Dedifferentiated amniotic fluid mesenchymal stem cell (primary cell): ENCODE measurements around the gene ISY1.
A peak's percentile ranks its signal among the peaks of the same experiment; 100 is the strongest.
"Not testable (repeated sequence)": the region's sequence is repeated elsewhere in the genome, so short reads cannot be mapped to it uniquely, and the experiment has no call there.

Experiments used
- DNase-seq: peaks from one replicate; pipeline ENCODE4 v3.0.0-alpha.2; 2016; ENCODE audit errors: extremely low spot score

Gene ISY1

DNA sequence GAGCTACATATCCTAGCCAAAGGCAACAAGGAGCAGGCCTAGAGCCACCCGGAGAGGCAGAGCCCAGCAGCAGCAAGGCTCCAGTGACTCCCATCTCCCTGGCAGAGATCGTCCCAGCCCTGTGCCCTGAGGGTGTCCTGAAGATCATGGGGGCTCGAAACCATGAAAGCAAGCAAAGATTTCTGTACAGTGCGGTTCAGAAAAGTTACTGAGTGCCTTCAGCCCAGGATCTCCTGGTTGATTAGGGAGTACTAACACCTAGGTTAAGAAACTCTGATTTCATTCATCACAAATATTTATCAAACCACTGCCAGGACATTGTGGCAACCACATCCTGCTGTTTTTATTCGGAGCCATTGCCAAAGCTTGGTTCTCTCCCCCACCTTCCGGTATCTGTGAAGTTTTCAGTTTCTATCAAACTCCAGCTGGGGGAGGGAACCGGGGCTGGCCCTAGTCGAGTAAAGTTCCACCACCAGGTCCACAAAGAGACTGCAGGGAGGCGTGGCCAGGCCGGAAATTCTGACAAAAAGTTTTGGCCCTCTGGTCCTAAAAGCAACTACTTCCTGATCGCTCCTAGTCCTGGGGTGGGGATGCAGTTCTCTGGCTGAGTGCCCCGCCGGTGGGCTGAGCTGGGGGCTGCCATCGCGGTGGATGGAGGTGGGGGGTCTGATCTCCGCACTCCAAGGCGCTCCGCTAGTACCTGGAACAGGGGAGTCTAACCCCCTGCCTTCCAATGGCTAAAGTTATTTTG is 40.4 kb downstream of the ISY1 start:
- peak; percentile 84 for DNase-seq

DNA sequence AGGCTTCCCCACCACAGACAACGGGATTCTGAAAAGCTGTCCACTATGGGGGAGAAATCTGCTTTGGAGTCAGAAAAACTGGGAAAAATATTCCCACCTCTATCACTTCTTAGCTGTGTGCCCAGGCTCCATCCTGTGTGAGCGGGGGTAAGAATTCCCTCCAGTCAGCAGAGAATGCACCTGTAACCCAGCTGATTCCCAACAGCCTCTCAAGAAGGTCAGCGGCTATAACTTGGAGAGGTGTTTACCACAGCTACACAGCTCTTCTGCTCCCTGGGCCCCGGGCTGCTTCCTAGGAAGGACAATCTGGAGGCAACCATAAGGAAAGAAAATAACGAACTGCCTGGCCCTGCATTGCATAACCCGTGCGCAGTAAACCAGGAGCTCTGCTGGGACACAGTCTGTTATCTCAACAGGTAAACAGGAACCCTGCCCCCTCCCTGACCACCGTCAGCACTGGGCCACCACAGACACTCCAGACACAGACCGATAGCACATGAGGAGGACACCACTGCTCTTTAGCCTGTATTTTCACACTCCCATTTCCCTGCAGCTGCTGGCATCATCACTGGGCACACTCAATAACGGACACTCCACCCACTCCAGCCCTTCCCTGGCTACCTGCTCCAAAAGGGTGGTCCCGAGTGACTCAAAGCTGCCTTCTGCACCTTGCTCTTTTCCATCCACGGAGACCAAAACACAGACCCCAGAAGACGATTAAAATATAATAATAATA is 41.3 kb downstream of the ISY1 start:
- no peak for DNase-seq

DNA sequence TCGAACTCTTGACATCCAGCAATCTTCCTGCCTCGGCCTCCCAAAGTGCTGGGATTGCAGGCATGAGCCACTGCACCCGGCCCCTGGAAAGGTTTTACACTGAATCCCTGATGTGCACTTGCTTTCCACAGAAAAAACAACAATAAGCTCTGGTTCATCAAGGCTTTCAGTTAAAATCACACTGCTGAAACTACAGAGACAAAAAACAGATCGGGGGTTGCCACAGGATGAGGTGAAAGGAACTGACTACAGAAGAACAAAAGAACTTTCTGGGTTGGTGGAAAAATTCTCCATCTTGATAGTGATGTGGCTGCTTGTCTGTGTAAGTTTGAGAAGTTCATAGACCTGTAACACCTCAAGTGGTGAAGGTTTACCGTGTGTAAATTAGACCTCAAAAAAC is 42.1 kb downstream of the ISY1 start:
- DNase-seq = no peak

- DNase-seq = no peak
Observed at GRCh38 chr3:129117134-129117533, 43.7 kb downstream of the ISY1 start.

DNA sequence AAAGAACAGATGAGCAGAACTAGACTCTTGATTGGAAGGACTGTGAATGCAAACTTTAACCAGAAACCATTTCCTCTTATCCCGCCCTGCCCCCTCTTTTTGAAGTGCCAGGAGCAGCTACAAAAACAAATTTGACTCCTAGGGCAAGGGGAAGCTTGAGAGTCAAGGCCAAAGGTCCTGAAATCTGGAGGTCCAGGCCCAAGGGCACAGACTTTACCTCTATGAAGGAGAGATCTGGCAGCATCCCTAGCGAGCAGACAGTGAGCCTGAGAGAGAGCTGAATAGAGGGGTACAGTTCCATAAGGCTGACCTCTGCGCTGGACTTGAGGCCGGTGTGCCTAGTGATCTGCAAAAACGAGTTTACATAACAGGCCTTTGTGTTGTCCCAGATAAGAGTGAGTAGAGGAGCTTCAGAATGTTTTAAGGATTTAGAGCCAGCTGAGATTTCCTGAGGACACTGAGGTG is 44.3 kb downstream of the ISY1 start:
- no peak for DNase-seq

- no peak for DNase-seq
Observed at GRCh38 chr3:129114455-129114854, 46.4 kb downstream of the ISY1 start.

DNA sequence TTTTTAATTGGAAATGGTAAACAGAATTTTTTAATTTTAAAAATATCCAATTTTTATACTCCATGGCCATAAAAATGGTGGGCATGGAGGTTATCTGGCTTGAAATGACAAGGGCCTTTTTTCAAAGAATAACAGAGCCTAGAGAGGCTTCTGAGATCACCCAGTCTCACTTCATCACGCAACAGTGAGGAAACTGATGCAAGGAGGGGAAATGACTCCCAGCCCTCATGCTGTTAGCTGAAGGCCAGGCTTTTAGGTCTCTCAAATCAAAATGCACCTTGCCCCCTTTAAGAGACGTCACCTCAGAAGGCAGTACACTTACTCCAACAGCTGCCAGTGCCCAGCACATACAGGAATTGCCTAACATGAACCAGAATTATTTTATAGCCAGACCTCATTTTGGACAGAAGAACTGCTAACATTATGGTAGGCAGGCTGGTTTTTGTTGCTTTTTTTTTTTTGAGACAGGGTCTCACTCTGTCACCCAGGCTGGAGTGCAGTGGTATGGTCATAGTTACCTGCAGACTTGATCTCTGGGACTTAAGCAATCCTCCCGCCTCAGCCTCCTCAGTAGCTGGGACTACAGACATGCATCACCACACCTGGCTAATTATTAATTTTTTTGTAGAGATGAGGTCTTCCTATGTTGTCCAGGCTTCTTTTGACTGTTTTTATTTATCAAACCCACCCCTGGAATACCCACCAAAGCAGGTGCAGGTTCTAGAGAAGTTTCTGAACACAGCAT is 48.4 kb downstream of the ISY1 start:
- DNase-seq = peak; percentile 75

GRCh38 chr3:129111076-129111780 is 49.6 kb downstream of the ISY1 start:
- DNase-seq = not testable (repeated sequence)

- DNase-seq = no peak
Observed at GRCh38 chr3:129107793-129108192, 53.1 kb downstream of the ISY1 start.

DNA sequence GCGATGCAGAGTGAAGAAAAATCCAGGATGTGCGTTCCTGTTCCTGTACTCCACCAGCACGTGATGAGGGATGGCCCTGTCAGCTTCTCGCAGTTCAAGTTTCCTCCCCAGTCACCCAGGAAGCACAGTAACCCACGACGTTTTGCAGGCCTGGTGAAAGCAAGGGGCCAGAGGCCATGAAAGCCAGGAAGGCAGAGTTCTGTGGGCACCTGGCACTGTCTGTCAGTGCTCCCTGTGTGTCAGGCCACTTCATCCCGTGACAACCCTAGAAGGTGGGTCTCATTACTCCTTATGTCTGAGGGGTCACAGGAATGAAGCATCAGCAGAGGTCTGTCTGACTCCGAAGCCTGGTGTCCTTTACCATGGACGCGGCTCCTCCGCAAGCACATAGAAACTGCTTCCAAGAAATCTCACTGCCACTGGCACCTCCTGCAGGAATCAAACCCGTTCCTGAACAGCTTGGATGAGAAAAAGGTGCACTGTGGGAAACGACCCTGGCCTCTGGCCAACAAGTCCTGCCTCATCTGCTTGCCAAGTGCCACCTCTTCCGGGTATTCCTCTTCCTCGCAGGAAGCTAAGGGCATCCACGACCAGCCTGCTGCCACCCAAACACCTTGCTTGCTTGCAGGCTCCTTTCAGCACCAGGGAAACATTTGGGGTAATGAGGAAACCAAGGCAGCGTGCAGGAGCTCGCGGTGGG is 53.8 kb downstream of the ISY1 start:
- DNase-seq = no peak

- DNase-seq = no peak
Observed at GRCh38 chr3:129106320-129106719, 54.5 kb downstream of the ISY1 start.

DNA sequence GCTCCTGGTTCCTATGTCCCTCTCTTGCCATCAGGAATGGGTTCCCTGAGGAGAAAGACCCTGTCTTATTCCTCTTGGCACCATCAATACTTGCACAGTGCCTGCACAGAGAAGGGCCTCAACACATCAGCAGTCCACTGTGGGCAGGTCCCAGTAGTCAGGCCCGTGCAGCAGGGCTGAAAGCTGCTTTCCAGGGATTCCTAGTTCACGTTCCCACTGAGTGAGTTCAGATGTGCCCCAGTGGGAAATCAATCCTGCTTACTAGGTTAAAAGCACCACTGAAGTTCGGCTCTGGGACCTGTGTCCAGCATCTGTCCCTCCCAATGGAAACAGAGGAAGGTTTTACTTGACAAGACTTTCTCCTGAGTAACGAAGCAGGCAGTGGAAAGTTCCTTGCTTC is 55.0 kb downstream of the ISY1 start:
- DNase-seq = no peak

GRCh38 chr3:129104498-129105079 is 56.3 kb downstream of the ISY1 start:
- DNase-seq = no peak

- DNase-seq = no peak
Observed at GRCh38 chr3:129104051-129104450, 56.8 kb downstream of the ISY1 start.

- DNase-seq = peak; percentile 5
Observed at GRCh38 chr3:129103296-129103695, 57.6 kb downstream of the ISY1 start.

GRCh38 chr3:129101370-129102138 is 59.3 kb downstream of the ISY1 start:
- DNase-seq = no peak

DNA sequence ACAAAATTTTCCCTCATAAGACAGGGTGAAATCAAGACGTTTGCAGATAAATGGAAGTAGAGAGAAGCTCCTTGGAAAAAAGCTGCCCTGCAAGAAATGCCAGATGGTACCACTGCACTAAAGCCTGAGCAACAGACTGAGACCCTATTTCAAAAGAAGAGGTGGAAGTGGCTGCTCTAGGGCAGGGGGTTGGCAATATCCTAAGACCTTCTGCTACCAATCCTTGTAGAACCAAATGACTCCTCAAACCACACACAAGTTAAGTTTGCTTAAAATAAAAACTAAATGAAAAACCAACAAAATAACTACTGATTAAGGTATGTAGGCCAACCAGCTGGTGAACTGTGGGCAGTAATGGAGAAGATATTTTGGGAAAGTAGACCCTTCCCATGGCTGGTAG is 60.6 kb downstream of the ISY1 start:
- DNase-seq = peak; percentile 8

DNA sequence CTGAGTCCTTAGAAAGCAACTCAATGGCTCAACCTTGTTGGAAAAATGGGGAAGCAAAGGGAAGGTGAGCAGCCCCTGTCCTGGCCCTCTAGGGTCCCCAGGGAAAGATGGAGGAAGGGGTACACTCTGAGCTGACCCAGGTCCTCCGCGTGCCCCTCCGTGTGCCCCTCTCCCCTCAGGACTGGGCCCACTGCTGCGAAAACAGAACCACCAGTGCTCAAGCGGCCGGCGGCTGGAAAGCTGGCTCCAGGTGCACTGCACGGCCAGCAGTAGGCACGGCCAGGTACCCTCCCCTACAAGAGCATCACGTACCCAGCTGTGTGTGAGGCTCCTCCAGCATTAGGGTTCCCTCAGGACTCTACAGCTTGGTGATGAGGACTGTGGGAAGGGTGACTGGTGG is 65.6 kb downstream of the ISY1 start:
- peak; percentile 10 for DNase-seq

DNA sequence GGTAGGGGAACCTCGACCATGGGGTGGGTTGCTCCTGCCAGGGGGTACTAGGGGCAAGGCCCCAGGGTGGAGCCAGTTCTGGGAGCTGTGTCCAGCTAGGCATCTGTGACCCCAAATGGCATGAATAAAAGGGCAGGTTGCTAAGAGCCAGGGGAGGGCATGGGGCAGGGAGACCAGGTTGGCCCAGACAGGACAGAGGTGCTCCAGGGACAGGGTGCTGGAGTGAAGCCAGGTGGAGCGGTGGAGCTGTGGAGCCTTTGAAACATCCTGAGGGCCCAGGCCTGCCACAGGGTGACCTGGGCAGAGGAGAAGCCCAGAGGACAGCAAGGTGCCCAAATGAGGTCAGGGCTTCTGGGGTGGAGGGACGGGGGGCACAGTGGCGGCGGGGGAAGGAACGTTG is 72.6 kb downstream of the ISY1 start:
- not testable (repeated sequence) for DNase-seq

DNA sequence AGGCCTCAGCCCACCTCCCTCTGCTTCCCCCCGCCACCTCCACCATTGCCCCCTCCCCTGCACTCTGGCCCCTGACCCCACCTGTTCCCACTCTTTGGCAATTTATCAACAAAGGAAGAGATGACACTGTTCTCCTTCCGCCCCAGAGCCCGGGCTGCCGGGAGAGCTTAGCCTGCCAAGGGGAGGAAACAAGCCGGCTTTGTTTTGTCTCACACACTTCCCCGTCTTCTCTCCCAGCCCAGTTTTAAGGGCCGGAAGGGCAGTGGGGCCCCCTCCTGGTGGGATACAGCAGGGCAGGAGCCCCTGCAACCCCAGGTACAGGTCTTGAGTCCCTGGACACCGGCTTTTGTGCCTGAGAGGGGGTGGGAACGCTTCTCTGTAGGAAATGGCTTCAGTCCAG is 73.0 kb downstream of the ISY1 start:
- not testable (repeated sequence) for DNase-seq
